Measurements from ENCODE around the gene SEC14L2. TPM values are rescaled to one million over a fixed set of nuclear protein-coding genes. Genes with fewer than 3 reads are reported as not detected.
"Not testable (repeated sequence)": the region's sequence is repeated elsewhere in the genome, so short reads cannot be mapped to it uniquely, and the experiment has no call there.

The SEC14L2 gene
- total and polyA plus RNA-seq, 2 of the 8 experiments (the other 6 are each of a cell fraction or from before 2014, with no cell fraction given), result 2.8 to 3.2 TPM

DNA sequence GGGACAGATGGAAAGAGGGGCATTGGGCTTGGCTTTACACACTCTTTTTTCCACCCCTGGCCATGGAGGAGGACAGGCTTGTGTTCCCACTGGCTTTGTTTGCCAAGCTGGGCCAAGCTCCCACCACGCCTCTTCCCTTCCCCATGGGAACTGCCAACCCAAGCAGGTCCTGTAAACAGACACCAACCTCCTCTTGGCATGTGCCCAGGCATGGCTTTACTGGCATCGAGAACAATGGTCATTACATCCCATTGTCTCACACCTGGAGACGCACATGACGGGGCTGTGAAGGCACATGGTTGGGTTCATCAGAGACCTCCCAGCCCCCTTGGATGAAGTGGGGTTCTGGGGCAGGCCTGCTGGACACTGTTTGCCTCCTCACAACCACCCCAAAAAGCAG, 63.3 kb downstream of the SEC14L2 start (continued):
- TF ChIP-seq E2F6 (IDR thresholded peaks at IDR 0.05) (no peak), EGR1 (IDR thresholded peaks at IDR 0.05; ENCODE audit: borderline replicate concordance, low read depth, low read length) (no peak), JUN (IDR thresholded peaks at IDR 0.05; ENCODE audit: low read depth, low read length) (no peak)

- H3K4me1 ChIP-seq (replicated peaks in 1 of 4; ENCODE audit: control insufficient read depth in 3 of 4, insufficient read depth in 4 of 4, low read length in 3 of 4); H3K4ac ChIP-seq (replicated peaks; ENCODE audit: insufficient read length, low read depth, low read length); H2BK20ac ChIP-seq (ENCODE audit: low read length); H3K9me3 ChIP-seq (ENCODE audit: insufficient read depth in 2 of 2, low read depth in 1 of 2, low read length in 1 of 2); H2BK15ac ChIP-seq (ENCODE audit: low read length); FAIRE-seq; H2BK5ac ChIP-seq (ENCODE audit: low read depth, low read length); H3K23ac ChIP-seq (ENCODE audit: insufficient read length); H3K56ac ChIP-seq (replicated peaks; ENCODE audit: insufficient read length, low read depth, low read length); H4K91ac ChIP-seq (replicated peaks; ENCODE audit: insufficient read length, low read length); H3K27ac ChIP-seq (ENCODE audit: low read depth, low read length); H3K79me1 ChIP-seq (ENCODE audit: low read depth, low read length); H4K5ac ChIP-seq (ENCODE audit: insufficient read length, low read depth, low read length); H3K18ac ChIP-seq (ENCODE audit: extremely low read depth, low read length); H4K20me1 ChIP-seq (replicated peaks in 1 of 2; ENCODE audit: control insufficient read depth in 1 of 2, insufficient read depth in 2 of 2, low read length in 2 of 2); DNase-seq (ENCODE audit: low read depth in 1 of 2, low spot score in 2 of 2); H3K14ac ChIP-seq (ENCODE audit: insufficient read length); H3K4me2 ChIP-seq (ENCODE audit: insufficient read depth in 1 of 2, low read depth in 2 of 2, low read length in 2 of 2); H2AK5ac ChIP-seq (ENCODE audit: low read depth, low read length); H3K36me3 ChIP-seq (ENCODE audit: control insufficient read depth in 2 of 4, insufficient read depth in 4 of 4, low read length in 3 of 4); H4K8ac ChIP-seq (ENCODE audit: extremely low read depth, insufficient read depth, low read length); H2BK120ac ChIP-seq (replicated peaks; ENCODE audit: low read depth, low read length); H2BK12ac ChIP-seq (ENCODE audit: low read depth, low read length); H3K23me2 ChIP-seq (ENCODE audit: low read depth, low read length); POLR2A ChIA-PET (ENCODE audit: partially characterized antibody); H3K27me3 ChIP-seq (replicated peaks in 1 of 4; ENCODE audit: control insufficient read depth in 3 of 4, extremely low read depth in 1 of 4, insufficient read depth in 3 of 4, low read length in 3 of 4); H3K79me2 ChIP-seq (ENCODE audit: control insufficient read depth in 1 of 2, insufficient read depth in 2 of 2, low read length in 2 of 2); H3K9ac ChIP-seq (replicated peaks in 1 of 4; ENCODE audit: extremely low read depth in 1 of 4, low read depth in 3 of 4, low read length in 3 of 4); H3K4me3 ChIP-seq (ENCODE audit: extremely low read depth in 1 of 4, insufficient read depth in 2 of 4, low read depth in 3 of 4, low read length in 4 of 4); H2AFZ ChIP-seq (ENCODE audit: low read length): not testable (repeated sequence)
- CTCF ChIA-PET (ENCODE audit: partially characterized antibody), result interaction anchor here (4.5 to 5.8 kb wide), 2 partner anchors 15 to 25 kb away, joined by 28 to 56 read pairs; no protein-coding TSS in a partner anchor
- WGBS, 2 experiments (ENCODE audit: extremely low coverage in 1 of 2, insufficient coverage in 1 of 2, insufficient read length in 1 of 2, insufficient replicate concordance in 2 of 2, low coverage in 1 of 2, low lambda C conversion rate in 2 of 2, missing lambda C conversion rate in 1 of 2), result 93% methylated on average over 6 of the region's 6 CpGs; no CpG with 5 or more reads in 1 of the 2 experiments
Observed at GRCh38 chr22:30460555-30460954, 63.7 kb downstream of the SEC14L2 start.
